Fibroblast of mammary gland (primary cell): ENCODE data around the gene ZNF592.

Experiments
- DNase-seq: peaks from one replicate; pipeline ENCODE4 v3.0.0-alpha.2; 2010; ENCODE audit warnings: low read depth
- H3K4me3 ChIP-seq: 2 replicates; pipeline ENCODE4 v1.5.1; 2011; ENCODE audit warnings: low read depth, mild to moderate bottlenecking, low read length, moderate library complexity; ENCODE audit not compliant: control insufficient read depth
- TF ChIP-seq, protein P1 (sequence below): conservative IDR thresholded peaks from 2 replicates; pipeline ENCODE4 v1.5.1; 2011; ENCODE audit warnings: low read depth, low read length, inconsistent platforms; ENCODE audit not compliant: control insufficient read depth, insufficient read depth

ZNF592 gene

DNA sequence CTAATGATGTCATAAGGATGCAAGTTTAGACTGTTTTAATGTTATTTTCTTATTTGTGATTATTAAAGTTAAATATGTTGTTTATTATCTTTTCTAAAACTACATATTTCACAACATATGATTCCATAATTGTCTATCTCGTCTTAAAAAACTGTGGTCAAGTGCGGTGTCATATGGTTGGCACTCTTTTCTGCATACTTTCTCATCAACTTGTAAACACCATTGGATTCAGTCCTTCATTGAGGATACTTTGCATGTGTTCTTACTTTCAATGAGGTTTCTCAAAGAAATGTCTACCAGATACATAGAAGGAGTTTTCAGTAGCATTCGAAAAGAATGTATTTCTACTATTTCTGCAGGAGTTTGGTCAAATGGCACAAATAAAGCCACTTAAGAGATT, 46.8 kb downstream of the ZNF592 start:
- H3K4me3 ChIP-seq, result no peak overlapping the region
- TF ChIP-seq, protein P1, sequence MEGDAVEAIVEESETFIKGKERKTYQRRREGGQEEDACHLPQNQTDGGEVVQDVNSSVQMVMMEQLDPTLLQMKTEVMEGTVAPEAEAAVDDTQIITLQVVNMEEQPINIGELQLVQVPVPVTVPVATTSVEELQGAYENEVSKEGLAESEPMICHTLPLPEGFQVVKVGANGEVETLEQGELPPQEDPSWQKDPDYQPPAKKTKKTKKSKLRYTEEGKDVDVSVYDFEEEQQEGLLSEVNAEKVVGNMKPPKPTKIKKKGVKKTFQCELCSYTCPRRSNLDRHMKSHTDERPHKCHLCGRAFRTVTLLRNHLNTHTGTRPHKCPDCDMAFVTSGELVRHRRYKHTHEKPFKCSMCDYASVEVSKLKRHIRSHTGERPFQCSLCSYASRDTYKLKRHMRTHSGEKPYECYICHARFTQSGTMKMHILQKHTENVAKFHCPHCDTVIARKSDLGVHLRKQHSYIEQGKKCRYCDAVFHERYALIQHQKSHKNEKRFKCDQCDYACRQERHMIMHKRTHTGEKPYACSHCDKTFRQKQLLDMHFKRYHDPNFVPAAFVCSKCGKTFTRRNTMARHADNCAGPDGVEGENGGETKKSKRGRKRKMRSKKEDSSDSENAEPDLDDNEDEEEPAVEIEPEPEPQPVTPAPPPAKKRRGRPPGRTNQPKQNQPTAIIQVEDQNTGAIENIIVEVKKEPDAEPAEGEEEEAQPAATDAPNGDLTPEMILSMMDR, result no peak
- no peak for DNase-seq

DNA sequence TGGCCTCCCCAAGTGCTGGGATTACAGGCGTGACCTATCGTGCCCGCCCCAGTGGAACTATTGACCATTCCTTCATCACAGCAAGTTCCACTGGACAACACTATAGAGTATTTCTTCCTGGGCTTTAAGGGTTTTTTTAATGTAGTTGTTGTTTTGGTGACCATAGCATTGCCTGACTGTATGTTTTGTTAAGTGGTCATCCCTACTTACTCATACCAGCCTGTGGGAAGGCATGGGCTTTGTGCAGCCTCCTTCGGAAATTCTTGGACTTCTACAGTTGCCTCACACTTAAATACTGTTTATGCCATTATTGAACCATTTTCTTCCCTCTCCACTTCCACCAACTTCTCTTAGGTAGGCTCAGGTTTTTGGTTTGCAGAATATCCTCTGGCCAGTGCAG, 48.8 kb downstream of the ZNF592 start:
- H3K4me3 ChIP-seq, result no peak overlapping the region
- TF ChIP-seq, protein P1, result no peak
- peak; percentile 67 for DNase-seq

DNA sequence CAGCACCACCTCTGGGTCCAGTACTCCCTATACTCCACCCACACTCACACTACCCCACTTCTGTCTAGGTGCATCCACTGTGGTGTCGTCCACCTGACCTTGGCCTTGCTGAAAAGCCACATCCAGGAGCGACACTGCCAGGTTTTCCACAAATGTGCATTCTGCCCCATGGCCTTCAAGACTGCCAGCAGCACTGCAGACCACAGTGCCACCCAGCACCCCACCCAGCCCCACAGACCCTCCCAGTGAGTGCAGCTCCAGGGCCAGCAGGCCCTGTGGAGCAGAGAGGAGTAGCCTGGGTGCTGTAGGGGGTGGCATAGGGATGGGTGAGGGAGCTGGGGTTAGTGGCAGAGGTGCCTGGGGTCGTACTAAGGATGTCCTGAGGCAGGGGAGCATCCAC, 49.4 kb downstream of the ZNF592 start:
- no peak overlapping the region for H3K4me3 ChIP-seq
- TF ChIP-seq, protein P1, result no peak
- DNase-seq, result no peak

DNA sequence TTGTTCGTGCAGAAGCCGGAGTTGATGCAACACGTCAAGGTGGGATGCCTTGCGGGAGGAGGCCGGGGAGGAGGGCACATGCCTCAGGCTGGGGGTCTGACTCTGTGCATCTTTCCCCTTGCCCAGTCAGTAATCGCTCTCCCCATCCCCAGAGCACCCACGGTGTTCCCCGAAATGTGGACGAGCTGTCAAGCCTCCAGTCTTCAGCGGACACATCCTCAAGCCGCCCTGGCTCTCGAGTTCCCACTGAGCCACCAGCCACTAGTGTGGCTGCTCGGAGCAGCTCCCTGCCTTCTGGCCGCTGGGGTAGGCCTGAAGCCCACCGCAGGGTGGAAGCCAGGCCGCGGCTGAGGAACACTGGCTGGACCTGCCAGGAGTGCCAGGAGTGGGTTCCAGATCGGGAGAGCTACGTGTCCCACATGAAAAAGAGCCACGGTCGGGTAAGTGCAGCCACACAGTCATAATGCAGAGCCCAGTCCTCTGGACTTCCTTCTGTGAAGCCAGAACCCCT, 50.1 kb downstream of the ZNF592 start:
- no peak overlapping the region for H3K4me3 ChIP-seq
- DNase-seq, result no peak
- TF ChIP-seq, protein P1, result no peak

DNA sequence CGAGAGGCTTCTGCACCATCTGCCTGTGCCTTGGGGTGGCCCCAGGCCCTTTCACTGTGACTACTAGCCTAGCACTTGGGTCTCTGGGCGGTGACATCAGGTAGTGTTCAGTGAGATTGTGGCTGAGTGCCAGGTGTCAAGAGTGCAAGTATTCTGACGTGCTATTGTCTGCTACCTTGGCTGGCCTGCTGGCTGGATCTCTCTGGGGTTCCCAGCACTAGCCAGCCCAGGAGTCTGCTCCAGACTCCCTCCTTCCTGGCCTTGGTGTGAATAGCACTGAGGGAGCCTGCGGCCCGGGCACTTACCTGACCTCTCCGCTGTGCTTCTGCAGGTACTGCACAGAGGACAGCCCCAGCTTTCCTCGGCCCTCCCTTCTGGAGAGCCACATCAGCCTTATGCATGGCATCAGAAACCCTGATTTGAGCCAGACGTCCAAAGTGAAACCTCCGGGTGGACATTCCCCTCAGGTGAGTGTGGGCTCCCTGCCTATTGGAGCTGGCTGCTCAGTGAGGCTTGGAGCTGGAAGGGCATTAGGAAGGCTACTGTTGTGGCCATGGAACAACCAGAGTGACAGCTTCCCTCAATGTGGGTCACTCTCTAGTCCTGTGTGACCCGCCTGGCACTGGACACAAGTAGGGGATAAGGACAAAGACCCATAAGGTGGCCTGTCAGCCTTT, 51.3 kb downstream of the ZNF592 start:
- no peak for DNase-seq
- H3K4me3 ChIP-seq, result no peak overlapping the region
- TF ChIP-seq, protein P1, result no peak

DNA sequence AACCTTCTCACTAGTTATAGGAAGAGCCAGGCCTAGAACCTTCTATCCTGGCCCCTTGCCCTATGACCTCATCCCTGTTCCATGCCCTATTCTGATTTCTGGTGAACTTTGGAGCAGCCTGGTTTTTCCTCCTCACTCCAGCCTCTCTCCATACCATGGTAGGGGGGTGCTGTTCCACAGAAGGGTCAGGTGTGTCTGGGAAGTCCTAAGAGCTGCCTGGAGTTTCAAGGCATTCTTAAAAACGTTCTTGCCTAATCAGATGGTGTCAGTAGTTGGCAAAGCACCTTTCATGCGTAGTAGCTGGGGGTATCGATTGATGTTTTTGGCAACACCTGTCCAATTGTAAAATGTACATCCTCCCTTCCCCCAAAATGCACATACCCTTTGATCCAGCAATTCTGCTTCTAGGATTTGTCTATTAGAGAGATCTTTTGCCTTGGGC, 52.0 kb downstream of the ZNF592 start:
- TF ChIP-seq, protein P1, result no peak
- no peak for DNase-seq
- H3K4me3 ChIP-seq, result no peak overlapping the region
